GM12874 (cell line): Measurements from ENCODE around the gene SCYGR3.

Experiments used
- CTCF ChIP-seq: IDR thresholded peaks from 2 replicates; pipeline ENCODE4 v1.5.1; 2011; ENCODE audit warnings: low read depth, mild to moderate bottlenecking, control low read depth, low read length, moderate library complexity; ENCODE audit not compliant: insufficient read depth

The SCYGR3 gene

GRCh38 chr2:227579791-227580190 is 34.8 kb downstream of the SCYGR3 start:
- no peak for TF ChIP-seq CTCF

- no peak for TF ChIP-seq CTCF
Observed at GRCh38 chr2:227578642-227579041, 36.0 kb downstream of the SCYGR3 start.

GRCh38 chr2:227577555-227577954 is 37.1 kb downstream of the SCYGR3 start:
- TF ChIP-seq CTCF, result no peak

GRCh38 chr2:227576812-227577211 is 37.8 kb downstream of the SCYGR3 start:
- TF ChIP-seq CTCF, result no peak

GRCh38 chr2:227576110-227576509 is 38.5 kb downstream of the SCYGR3 start:
- no peak for TF ChIP-seq CTCF

GRCh38 chr2:227570615-227571014 is 44.0 kb downstream of the SCYGR3 start:
- no peak for TF ChIP-seq CTCF

GRCh38 chr2:227568852-227569169 is 45.8 kb downstream of the SCYGR3 start:
- TF ChIP-seq CTCF, result no peak

GRCh38 chr2:227566012-227566411 is 48.6 kb downstream of the SCYGR3 start:
- TF ChIP-seq CTCF, result no peak
